ENCODE data around the gene TMEM213.

Gene TMEM213, protein sequence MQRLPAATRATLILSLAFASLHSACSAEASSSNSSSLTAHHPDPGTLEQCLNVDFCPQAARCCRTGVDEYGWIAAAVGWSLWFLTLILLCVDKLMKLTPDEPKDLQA

DNA sequence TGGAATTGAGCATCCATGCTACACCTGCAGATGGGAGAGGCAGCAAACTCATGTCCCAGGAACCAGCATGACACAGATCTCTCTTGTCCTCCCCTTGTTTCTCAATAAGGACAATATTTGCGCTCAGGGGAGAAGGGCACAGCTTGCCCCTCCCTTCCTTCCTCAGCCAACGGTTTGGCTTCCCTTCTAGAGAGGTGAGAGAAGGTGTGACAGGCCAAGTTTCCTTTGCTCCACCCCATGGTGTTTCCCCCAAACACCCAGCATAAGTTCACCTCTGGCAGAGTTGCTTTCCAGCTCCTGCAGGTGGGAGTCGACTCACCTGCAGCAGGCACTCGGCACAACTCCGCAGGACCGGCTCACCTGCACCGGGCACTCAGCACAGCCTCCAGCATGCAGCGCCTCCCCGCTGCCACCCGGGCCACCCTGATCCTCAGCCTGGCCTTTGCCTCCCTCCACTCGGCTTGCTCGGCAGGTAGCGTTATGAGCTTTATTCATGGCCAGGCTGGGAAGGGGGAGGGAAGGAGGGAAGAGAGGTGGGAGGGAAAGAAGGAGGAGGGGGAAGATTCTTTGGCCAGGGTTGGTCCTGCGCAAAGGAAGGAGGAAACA, at the start of gene TMEM213, which contains the start of gene ATP6V0A4:
Gene TMEM213, plus strand, starts transcription at position 280 of the 606 bp plus-strand sequence. Its CDS starts 111 bp downstream, at position 391.
Gene ATP6V0A4, minus strand, starts transcription at position 482 of the 606 bp plus-strand sequence. CDS start 26,949 bp downstream, outside the sequence.
- Mint-ChIP-seq H3K27me3 (ENCODE audit: low read depth) (peaks cover 4% of the 10 kb centered on the region), H3K4me1 (ENCODE audit: low read depth) (peaks cover 27% of the 10 kb centered on the region), H3K36me3 (ENCODE audit: low read depth) (peaks cover 4% of the 10 kb centered on the region), H3K9me3 (no peaks in the 10 kb centered on the region), H3K27ac (peak within 1 kb of the TSS; percentile 13), H3K4me3 (peak within 1 kb of the TSS; percentile 52)

DNA sequence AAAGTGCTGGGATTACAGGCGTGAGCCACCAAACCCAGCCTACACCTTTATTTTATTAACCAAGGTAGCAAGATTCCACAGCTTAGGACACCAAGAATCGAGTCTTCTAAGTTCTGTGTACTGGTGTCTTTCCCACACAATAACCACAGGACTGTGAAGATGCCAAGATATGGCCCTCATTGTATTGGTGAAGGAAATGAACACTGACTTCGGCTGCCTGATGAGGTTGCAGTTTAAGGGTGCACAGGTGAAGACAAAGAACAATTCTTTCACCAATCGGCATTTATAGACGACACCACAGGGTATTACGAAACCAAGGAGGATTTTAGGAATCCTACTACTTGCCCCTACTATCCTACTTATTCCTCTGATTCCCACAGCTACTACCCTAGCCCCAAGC, 49.1 kb upstream of the TMEM213 start:
- Mint-ChIP-seq H3K9me3 (no peaks in the 10 kb centered on the region), H3K4me1 (ENCODE audit: low read depth) (peaks cover 62% of the 10 kb centered on the region), H3K4me3 (no peak overlapping the region), H3K27ac (peak overlapping the region; percentile 46), H3K27me3 (ENCODE audit: low read depth) (peaks cover 4% of the 10 kb centered on the region), H3K36me3 (ENCODE audit: low read depth) (peaks cover 2% of the 10 kb centered on the region)

DNA sequence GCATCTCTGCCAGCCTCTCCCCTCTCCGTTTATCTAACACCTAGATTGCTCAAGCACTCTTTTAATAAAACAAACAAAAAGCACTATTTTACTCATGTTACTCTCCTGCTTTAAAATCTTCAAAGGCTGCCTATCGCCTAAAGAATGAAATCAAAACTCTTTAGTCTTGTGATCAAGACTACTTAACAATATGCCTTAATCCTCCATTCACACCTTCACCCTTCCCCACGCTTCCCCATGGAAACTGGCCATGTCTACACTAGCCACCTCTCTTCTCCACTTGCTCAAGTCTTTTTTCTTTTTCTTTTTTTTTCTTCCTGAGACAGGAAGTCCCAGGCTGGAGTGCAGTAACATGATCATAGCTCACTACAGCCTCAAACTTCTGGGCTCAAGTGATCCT, 47.8 kb upstream of the TMEM213 start:
- Mint-ChIP-seq H3K9me3 (no peaks in the 10 kb centered on the region), H3K4me1 (ENCODE audit: low read depth) (peaks cover 61% of the 10 kb centered on the region), H3K27me3 (ENCODE audit: low read depth) (peaks cover 4% of the 10 kb centered on the region), H3K27ac (peak overlapping the region; percentile 37), H3K36me3 (ENCODE audit: low read depth) (peaks cover 5% of the 10 kb centered on the region), H3K4me3 (no peak overlapping the region)

DNA sequence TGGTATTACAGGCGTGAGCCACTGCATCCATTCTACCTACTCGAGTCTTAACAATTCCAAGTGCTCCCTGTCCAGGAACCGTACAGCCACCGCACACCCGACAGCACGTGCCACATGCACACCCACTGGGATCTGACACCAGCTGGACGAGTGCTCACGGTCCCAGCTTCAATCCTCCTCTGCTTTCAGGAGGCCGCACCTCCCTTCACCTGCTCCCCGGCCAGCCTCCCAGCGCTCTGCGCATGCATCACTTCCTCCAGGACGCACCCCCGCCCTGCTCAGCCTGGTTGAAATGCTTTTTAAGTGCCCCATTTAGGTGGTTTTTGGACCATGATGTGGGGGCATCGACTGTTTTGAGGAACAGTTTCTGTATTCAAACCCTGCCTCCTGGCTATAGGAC, 47.3 kb upstream of the TMEM213 start:
- peaks cover 5% of the 10 kb centered on the region for H3K36me3 Mint-ChIP-seq (ENCODE audit: low read depth)
- peaks cover 4% of the 10 kb centered on the region for H3K27me3 Mint-ChIP-seq (ENCODE audit: low read depth)
- H3K9me3 Mint-ChIP-seq: no peaks in the 10 kb centered on the region
- H3K4me1 Mint-ChIP-seq (ENCODE audit: low read depth): peaks cover 57% of the 10 kb centered on the region
- no peak overlapping the region for H3K4me3 Mint-ChIP-seq
- H3K27ac Mint-ChIP-seq: peak overlapping the region; percentile 58

DNA sequence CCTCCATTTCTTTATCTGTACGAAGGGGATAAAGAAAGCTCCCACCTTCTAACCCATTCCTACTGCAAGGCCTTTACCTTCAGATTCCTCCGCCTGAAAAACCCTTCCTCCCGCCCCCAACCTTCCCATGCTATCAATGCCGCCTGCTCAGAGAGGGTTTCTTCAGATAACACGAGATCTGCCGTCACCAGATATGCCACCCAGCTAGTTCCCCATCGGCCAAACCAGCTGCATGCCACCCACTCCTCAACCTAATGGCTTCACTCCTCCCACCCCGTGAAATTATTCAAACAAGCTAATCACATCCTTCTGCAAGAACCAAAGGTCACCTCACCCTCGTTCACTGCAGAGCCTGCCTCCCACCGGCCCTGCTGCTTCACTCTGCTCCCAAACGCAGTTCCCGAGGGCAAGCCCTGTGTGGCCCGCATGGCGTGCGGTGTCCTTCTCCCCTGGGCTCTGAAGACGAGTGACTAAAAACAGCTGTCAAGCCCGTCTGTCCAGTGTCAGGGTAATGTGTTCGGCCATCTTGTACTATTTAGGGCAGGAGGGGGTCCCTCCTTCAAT, 46.8 kb upstream of the TMEM213 start:
- Mint-ChIP-seq H3K4me3 (no peak overlapping the region), H3K4me1 (ENCODE audit: low read depth) (peaks cover 59% of the 10 kb centered on the region), H3K9me3 (no peaks in the 10 kb centered on the region), H3K36me3 (ENCODE audit: low read depth) (peaks cover 5% of the 10 kb centered on the region), H3K27me3 (ENCODE audit: low read depth) (peaks cover 4% of the 10 kb centered on the region), H3K27ac (peak overlapping the region; percentile 58)

DNA sequence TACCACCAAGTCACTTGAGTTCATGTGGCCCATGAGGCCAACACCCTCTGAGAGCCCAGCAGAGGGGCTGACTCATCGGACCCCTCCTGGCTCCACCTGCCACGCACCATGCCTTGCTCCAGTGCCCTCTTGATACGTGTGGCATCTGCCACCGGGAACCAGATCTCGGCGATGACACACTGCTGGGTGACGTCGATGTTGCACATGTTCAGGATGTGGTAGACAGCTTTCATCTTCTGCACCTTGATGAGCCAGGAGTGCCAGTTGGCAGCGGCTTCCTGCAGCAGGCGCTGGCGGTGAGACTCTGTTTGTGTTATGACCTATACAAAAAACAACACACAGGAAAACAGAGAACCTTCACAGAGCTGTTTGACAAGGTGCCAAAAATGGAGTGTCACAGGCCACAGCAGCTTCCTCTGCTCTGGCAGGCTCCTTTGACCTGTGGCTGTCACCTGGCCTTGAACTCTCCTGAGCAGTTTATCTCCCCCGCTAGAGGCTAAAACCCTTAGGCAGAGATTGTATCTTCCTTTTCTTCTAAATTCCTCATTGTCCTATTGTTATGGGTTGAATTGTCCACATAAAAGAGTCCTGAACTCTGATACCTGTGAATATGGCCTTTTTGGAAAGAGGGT, 45.2 kb upstream of the TMEM213 start:
- no peaks in the 10 kb centered on the region for H3K9me3 Mint-ChIP-seq
- H3K4me3 Mint-ChIP-seq: peak overlapping the region; percentile 52
- H3K4me1 Mint-ChIP-seq (ENCODE audit: low read depth): peaks cover 64% of the 10 kb centered on the region
- peaks cover 5% of the 10 kb centered on the region for H3K36me3 Mint-ChIP-seq (ENCODE audit: low read depth)
- peak overlapping the region; percentile 92 for H3K27ac Mint-ChIP-seq
- H3K27me3 Mint-ChIP-seq (ENCODE audit: low read depth): peaks cover 4% of the 10 kb centered on the region

DNA sequence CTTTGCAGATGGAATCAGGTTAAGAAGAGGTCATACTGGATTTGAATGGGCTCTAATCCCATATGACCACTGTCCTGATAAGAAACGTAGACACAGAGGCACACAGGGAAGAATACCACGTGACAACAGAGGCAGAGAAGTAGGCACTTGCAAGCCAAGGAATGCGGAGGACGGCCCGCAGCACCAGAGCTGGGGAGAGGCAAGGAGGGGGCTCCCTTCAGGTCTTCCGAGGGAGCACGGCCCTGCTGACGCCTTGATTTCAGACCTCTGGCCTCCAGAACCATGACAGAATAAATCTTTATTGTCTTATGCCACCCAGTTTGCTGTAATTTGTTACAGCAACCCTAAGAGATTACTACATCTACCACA, 44.7 kb upstream of the TMEM213 start:
- peaks cover 4% of the 10 kb centered on the region for H3K27me3 Mint-ChIP-seq (ENCODE audit: low read depth)
- H3K36me3 Mint-ChIP-seq (ENCODE audit: low read depth): peaks cover 5% of the 10 kb centered on the region
- peak overlapping the region; percentile 52 for H3K4me3 Mint-ChIP-seq
- no peaks in the 10 kb centered on the region for H3K9me3 Mint-ChIP-seq
- H3K4me1 Mint-ChIP-seq (ENCODE audit: low read depth): peaks cover 67% of the 10 kb centered on the region
- H3K27ac Mint-ChIP-seq: peak overlapping the region; percentile 92

DNA sequence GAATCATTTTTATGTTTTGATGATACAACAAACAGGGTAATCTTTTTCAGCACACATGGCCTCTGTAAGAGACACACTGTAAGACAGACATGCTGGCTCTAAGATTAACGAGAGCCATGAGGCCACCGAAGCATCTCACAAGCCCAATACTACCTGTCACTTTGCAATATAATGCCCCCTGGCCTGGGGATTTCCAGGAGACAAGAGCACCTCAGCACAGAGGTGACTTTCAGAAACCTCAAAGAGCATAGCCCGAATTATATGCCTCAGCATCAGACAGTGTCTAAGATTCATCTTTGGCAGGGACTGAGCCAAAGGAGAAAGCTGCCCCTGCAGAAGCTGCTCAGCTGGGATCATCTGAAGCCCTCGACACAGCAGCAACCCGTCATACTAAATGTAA, 44.2 kb upstream of the TMEM213 start:
- Mint-ChIP-seq H3K27me3 (ENCODE audit: low read depth) (peaks cover 4% of the 10 kb centered on the region), H3K36me3 (ENCODE audit: low read depth) (peaks cover 5% of the 10 kb centered on the region), H3K9me3 (no peaks in the 10 kb centered on the region), H3K4me1 (ENCODE audit: low read depth) (peaks cover 65% of the 10 kb centered on the region), H3K4me3 (peak overlapping the region; percentile 52), H3K27ac (peak overlapping the region; percentile 92)

DNA sequence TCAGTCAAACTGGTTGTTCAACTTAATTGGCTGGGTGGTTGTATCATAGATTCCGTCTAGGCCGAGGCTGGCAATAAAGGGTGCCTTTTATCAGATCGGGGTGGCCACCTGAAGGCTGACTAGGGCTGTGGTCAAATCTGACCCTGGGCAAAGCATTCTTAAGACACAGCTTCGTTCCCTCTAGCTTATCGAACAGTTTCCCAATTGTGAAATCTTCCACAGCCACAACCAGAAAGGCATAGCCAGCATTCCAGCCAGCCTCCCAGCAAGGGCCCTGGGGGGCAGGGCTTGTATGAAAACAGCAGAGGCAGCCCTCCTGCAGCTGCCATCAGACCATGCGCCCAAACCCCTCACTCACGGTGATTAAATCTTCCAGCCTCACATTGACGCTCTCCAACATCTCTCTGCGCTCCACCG, 42.5 kb upstream of the TMEM213 start:
- Mint-ChIP-seq H3K9me3 (no peaks in the 10 kb centered on the region), H3K4me1 (ENCODE audit: low read depth) (peaks cover 50% of the 10 kb centered on the region), H3K4me3 (no peak overlapping the region), H3K27me3 (ENCODE audit: low read depth) (no peaks in the 10 kb centered on the region), H3K27ac (no peak overlapping the region), H3K36me3 (ENCODE audit: low read depth) (peaks cover 5% of the 10 kb centered on the region)

DNA sequence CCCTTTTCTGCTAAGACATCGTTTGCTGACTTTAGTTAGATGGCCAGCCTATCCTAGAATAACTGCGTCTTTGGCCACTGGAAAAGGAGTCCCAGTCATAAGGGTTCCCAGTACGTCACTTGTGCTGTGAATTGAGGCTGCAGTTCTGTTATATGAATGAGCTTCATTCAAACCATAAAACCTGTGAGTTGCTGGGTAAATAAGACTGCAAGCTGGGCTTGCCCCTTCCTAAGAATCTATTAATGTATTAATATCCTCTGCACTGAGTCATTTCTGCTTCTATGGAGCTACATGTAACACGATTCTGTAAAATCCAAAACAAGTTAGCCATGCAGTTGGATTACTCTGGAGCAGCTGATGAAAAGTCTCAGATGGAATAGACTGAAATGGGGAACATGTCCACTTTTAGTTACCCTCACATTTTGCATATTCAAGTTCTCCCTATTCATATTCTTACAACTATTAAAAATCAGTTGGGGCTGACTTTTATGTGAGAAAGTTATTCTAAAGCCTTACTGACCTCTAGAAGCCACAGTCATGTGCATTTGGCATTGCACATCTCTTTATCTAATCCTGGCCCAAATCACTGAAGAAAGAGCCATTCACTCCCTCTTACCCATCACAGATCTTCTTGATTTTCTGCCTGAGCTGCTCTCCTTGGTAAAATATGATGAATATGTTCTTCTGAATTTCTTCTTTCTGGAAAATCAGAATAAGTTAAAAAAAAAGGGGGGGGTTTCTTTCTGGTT, 41.8 kb upstream of the TMEM213 start:
- no peak overlapping the region for H3K27ac Mint-ChIP-seq
- peaks cover 43% of the 10 kb centered on the region for H3K4me1 Mint-ChIP-seq (ENCODE audit: low read depth)
- H3K27me3 Mint-ChIP-seq (ENCODE audit: low read depth): no peaks in the 10 kb centered on the region

DNA sequence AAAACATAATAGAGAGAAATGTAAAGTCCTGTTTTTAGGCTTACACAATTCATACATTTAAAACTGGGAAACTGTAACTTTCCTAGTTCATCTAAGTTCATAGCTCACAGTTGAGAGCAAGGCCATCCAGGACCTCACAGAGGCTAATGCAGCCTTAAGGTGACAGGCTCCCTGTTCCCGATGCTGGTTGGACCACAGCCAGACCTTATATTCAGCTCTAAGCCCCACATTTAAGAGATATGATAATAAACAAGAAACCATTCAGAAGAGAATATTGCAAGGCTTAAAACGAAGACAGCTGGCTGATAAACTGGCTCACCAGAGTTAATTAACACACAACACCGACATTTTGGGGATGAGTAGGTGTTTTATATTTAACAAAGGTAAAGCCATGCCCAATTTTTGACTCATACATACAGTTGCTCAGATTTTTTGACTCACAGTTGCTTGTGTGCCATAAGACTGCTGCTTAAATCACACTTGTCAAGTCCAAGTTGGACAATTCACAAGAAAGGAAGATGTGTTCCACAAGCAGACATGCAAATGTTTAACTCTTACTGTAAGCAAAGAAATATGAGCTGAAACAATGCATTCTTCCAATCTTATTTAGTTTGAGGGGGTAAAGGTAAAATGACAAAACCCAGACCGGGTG, 41.1 kb upstream of the TMEM213 start:
- Mint-ChIP-seq H3K36me3 (ENCODE audit: low read depth) (peaks cover 5% of the 10 kb centered on the region), H3K4me1 (ENCODE audit: low read depth) (peaks cover 37% of the 10 kb centered on the region), H3K9me3 (no peaks in the 10 kb centered on the region), H3K4me3 (no peak overlapping the region), H3K27ac (peak overlapping the region; percentile 51), H3K27me3 (ENCODE audit: low read depth) (no peaks in the 10 kb centered on the region)

More for the DNA sequence above, 41.8 kb upstream of the TMEM213 start:
- no peak overlapping the region for H3K4me3 Mint-ChIP-seq
- H3K36me3 Mint-ChIP-seq (ENCODE audit: low read depth): peaks cover 5% of the 10 kb centered on the region
- no peaks in the 10 kb centered on the region for H3K9me3 Mint-ChIP-seq

DNA sequence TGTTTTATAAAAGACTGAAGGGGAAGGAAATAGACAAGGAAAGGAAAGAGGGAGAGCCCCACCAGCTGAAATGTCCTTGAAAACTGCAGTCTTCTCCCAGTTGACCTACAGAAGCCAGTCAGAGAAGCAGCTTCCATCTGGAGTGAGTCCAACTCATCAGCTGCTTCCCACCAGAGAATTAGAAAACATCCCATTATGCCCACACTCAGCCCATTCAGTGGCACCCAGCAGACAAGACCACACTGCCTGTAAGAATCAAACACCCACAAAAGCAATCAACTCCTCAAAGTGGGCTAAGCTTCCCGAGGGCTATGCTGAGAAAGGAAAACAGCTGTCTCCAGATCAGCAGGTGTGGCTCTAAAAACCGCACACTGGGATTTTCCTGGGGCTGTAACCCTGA, 29.6 kb upstream of the TMEM213 start:
- Mint-ChIP-seq H3K27ac (no peak overlapping the region), H3K27me3 (ENCODE audit: low read depth) (no peaks in the 10 kb centered on the region), H3K9me3 (no peaks in the 10 kb centered on the region), H3K4me3 (no peak overlapping the region), H3K4me1 (ENCODE audit: low read depth) (no peaks in the 10 kb centered on the region), H3K36me3 (ENCODE audit: low read depth) (no peaks in the 10 kb centered on the region)

DNA sequence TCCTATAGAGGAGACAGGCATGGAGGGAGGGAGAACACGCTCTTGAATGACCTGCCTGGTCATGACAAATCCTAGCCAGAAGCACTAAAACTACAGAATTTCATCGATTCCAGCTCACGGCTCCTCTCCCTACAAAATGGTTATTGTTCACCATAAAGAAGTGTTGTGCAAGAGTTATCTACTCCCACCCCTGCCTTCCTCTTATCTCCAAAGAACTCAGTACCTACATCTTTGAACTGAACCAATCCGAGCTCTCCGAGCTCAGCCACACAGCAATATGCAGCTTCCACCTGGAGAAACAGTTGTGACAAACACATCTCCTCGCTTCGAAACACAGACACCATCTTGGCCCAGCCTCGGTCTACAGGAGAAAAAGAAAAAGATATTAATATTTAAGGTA, 26.9 kb upstream of the TMEM213 start:
- H3K27ac Mint-ChIP-seq: no peak overlapping the region
- H3K36me3 Mint-ChIP-seq (ENCODE audit: low read depth): no peaks in the 10 kb centered on the region
- H3K27me3 Mint-ChIP-seq (ENCODE audit: low read depth): no peaks in the 10 kb centered on the region
- no peaks in the 10 kb centered on the region for H3K9me3 Mint-ChIP-seq
- H3K4me1 Mint-ChIP-seq (ENCODE audit: low read depth): no peaks in the 10 kb centered on the region
- H3K4me3 Mint-ChIP-seq: no peak overlapping the region

DNA sequence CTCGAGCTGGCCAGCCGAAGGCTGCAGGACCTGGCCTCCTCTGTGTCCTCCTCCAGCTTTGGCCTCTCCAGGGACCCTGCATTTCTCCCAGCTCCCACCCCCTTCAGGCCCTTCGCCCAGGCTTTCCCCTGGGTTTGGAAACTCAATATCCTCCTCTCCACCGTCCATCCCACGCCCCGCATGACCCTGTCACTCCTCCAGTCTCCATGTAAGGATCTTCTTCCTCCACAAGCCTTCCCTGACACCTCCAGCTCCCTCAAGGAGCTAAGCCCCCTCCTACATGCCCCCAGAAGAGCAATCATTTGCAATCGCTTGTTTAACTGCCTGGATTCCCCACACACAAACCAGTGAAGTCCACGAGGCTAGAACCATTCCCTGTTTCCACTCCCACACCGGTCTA, 24.6 kb upstream of the TMEM213 start:
- no peak overlapping the region for H3K4me3 Mint-ChIP-seq
- no peaks in the 10 kb centered on the region for H3K27me3 Mint-ChIP-seq (ENCODE audit: low read depth)
- H3K9me3 Mint-ChIP-seq: no peaks in the 10 kb centered on the region
- H3K36me3 Mint-ChIP-seq (ENCODE audit: low read depth): no peaks in the 10 kb centered on the region
- H3K27ac Mint-ChIP-seq: no peak overlapping the region
- H3K4me1 Mint-ChIP-seq (ENCODE audit: low read depth): no peaks in the 10 kb centered on the region

All from T-helper 1 cell treated with Interleukin-12 subunit alpha and Interleukin-12 subunit beta and Interleukin-4 antibody, amounts not matched to agents 30 μg/mL and 1 μg/mL, for 36 hours (primary cell).